ENCODE data around the gene PKIG. TPM values are rescaled to one million over a fixed set of nuclear protein-coding genes. Genes with fewer than 3 reads are reported as not detected.

PKIG gene
- total RNA-seq, 1 donor from 2014 or later: 151 TPM

GRCh38 chr20:44596010-44596409 lies 13.6 kb downstream of the PKIG start:
- DNase-seq (ENCODE audit: low read depth in 2 of 2): no peak

GRCh38 chr20:44596876-44597275 lies 14.5 kb downstream of the PKIG start:
- no peak for DNase-seq (ENCODE audit: low read depth in 2 of 2)

- DNase-seq (ENCODE audit: low read depth in 2 of 2): peak in 1 of 2 donors; percentile 27
These were observed 15.1 kb downstream of the PKIG start for GRCh38 chr20:44597516-44597915.

- peak in 1 of 2 donors; percentile 27 for DNase-seq (ENCODE audit: low read depth in 2 of 2)
These were observed 15.6 kb downstream of the PKIG start for GRCh38 chr20:44597930-44598329.

- DNase-seq (ENCODE audit: low read depth in 2 of 2): peak; percentile 58 to 76
These were observed 16.3 kb downstream of the PKIG start for GRCh38 chr20:44598423-44599305.

- no peak for DNase-seq (ENCODE audit: low read depth in 2 of 2)
These were observed 17.3 kb downstream of the PKIG start for GRCh38 chr20:44599715-44600114.

- no peak for DNase-seq (ENCODE audit: low read depth in 2 of 2)
These were observed 17.9 kb downstream of the PKIG start for GRCh38 chr20:44600301-44600700.

- peak in 1 of 2 donors; percentile 32 for DNase-seq (ENCODE audit: low read depth in 2 of 2)
These were observed 18.4 kb downstream of the PKIG start for GRCh38 chr20:44600758-44601201.

- DNase-seq (ENCODE audit: low read depth in 2 of 2): no peak
These were observed 18.9 kb downstream of the PKIG start for GRCh38 chr20:44601236-44601671.

GRCh38 chr20:44601801-44602204 lies 19.4 kb downstream of the PKIG start:
- peak; percentile 94 for DNase-seq (ENCODE audit: low read depth in 2 of 2)

GRCh38 chr20:44603327-44603726 lies 20.9 kb downstream of the PKIG start:
- no peak for DNase-seq (ENCODE audit: low read depth in 2 of 2)

- no peak for DNase-seq (ENCODE audit: low read depth in 2 of 2)
These were observed 24.5 kb downstream of the PKIG start for GRCh38 chr20:44606725-44607441.

GRCh38 chr20:44609006-44609515 lies 26.7 kb downstream of the PKIG start:
- DNase-seq (ENCODE audit: low read depth in 2 of 2): no peak

GRCh38 chr20:44609516-44610312 lies 27.3 kb downstream of the PKIG start:
- DNase-seq (ENCODE audit: low read depth in 2 of 2): peak; percentile 58 to 92

GRCh38 chr20:44610313-44610962 lies 28.1 kb downstream of the PKIG start:
- no peak for DNase-seq (ENCODE audit: low read depth in 2 of 2)

GRCh38 chr20:44613575-44613974 lies 31.2 kb downstream of the PKIG start:
- DNase-seq (ENCODE audit: low read depth in 2 of 2): no peak

GRCh38 chr20:44614525-44614924 lies 32.1 kb downstream of the PKIG start:
- no peak for DNase-seq (ENCODE audit: low read depth in 2 of 2)

- peak; percentile 31 to 81 for DNase-seq (ENCODE audit: low read depth in 2 of 2)
These were observed 32.9 kb downstream of the PKIG start for GRCh38 chr20:44615169-44615791.

GRCh38 chr20:44615876-44616603 lies 33.7 kb downstream of the PKIG start:
- no peak for DNase-seq (ENCODE audit: low read depth in 2 of 2)

- DNase-seq (ENCODE audit: low read depth in 2 of 2): no peak
These were observed 34.2 kb downstream of the PKIG start for GRCh38 chr20:44616604-44616964.
